DND-41 (cell line): Measurements from ENCODE around the gene MGAT4A.
A peak's percentile ranks its signal among the peaks of the same experiment; 100 is the strongest.
"Not testable (repeated sequence)": the region's sequence is repeated elsewhere in the genome, so short reads cannot be mapped to it uniquely, and the experiment has no call there.

Experiments
- ATAC-seq: fragments of 200-7000 bp; cut with Tn5 transposase; 3 replicates; pipeline ENCODE4 v1.9.1; 2021; ENCODE audit warnings: low read depth; ENCODE audit not compliant: insufficient read depth
- DNase-seq: peaks from one replicate; pipeline ENCODE4 v3.0.0-alpha.2; 2020
- H2AFZ ChIP-seq: 2 replicates; pipeline ENCODE4 v1.6.0; 2012; ENCODE audit warnings: low read depth, low read length
- H3K27ac ChIP-seq: 2 replicates; pipeline ENCODE4 v1.5.1; 2012; ENCODE audit warnings: low read length, inconsistent platforms
- H3K27me3 ChIP-seq: fragments of 200-600 bp; sonication (generic); 2 replicates; pipeline ENCODE4 v1.6.0; 2012; ENCODE audit warnings: low read length, mild to moderate bottlenecking, inconsistent platforms; ENCODE audit not compliant: insufficient read depth, poor library complexity
- H3K36me3 ChIP-seq: 2 replicates; pipeline ENCODE4 v1.5.1; 2012; ENCODE audit warnings: low read length, inconsistent platforms; ENCODE audit not compliant: insufficient read depth
- H3K4me1 ChIP-seq: 2 replicates; pipeline ENCODE4 v1.5.1; 2012; ENCODE audit warnings: mild to moderate bottlenecking, low read length; ENCODE audit not compliant: insufficient read depth
- H3K4me2 ChIP-seq: 2 replicates; pipeline ENCODE4 v1.6.0; 2012; ENCODE audit warnings: mild to moderate bottlenecking, moderate library complexity, low read length, inconsistent platforms; ENCODE audit not compliant: insufficient read depth
- H3K4me3 ChIP-seq, 2 experiments: fragments of 200-600 bp in 1 of 2; shearing (Covaris generic) in 1 of 2; 2 replicates each; pipeline ENCODE4 v1.5.1; 2012 to 2016; ENCODE audit warnings: inconsistent platforms in 2 of 2, low read length in 2 of 2, mild to moderate bottlenecking in 2 of 2, low read depth in 1 of 2, moderate library complexity in 1 of 2
- H3K79me2 ChIP-seq: 2 replicates; pipeline ENCODE4 v1.6.0; 2012; ENCODE audit warnings: low read length, inconsistent platforms; ENCODE audit not compliant: insufficient read depth
- H3K9ac ChIP-seq: 2 replicates; pipeline ENCODE4 v1.6.0; 2012; ENCODE audit warnings: low read depth, mild to moderate bottlenecking, inconsistent platforms, low read length, moderate library complexity
- H3K9me3 ChIP-seq: 2 replicates; pipeline ENCODE4 v1.5.1; 2012; ENCODE audit warnings: low read length, moderate library complexity, mild to moderate bottlenecking, inconsistent platforms; ENCODE audit not compliant: insufficient read depth, severe bottlenecking
- H4K20me1 ChIP-seq: 2 replicates; pipeline ENCODE4 v1.6.0; 2012; ENCODE audit warnings: low read length; ENCODE audit not compliant: insufficient read depth
- EZH2 ChIP-seq: IDR thresholded peaks from 3 replicates; pipeline ENCODE4 v1.6.1; 2012; ENCODE audit warnings: borderline replicate concordance, low read depth, mild to moderate bottlenecking, moderate library complexity, low read length, inconsistent platforms; ENCODE audit not compliant: severe bottlenecking
- TF ChIP-seq, protein P1 (sequence below): IDR thresholded peaks from 2 replicates; pipeline ENCODE4 v1.5.1; 2012; ENCODE audit warnings: borderline replicate concordance, low read length, moderate library complexity, mild to moderate bottlenecking; ENCODE audit not compliant: poor library complexity, severe bottlenecking; ENCODE audit errors: extremely low read depth

MGAT4A gene

DNA sequence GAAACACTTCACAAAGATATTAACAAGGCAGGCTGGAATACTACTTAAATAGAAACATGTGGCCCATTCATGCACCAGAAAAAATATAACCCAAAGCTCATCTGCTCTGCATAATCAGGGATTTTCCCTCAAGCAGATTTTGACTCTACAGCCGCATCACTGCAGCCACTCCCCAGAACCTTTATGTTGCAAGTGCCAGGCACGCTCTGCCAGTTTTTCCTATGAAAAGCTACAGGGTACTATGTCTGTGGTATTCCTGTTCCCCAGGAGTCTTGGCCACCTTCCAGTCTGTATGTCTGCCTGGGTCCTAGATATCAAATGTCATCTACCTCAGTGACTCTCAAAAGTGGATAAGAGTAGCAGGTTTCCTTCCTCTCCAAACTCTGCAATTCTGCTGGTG, 126.4 kb downstream of the MGAT4A start:
- TF ChIP-seq, protein P1, sequence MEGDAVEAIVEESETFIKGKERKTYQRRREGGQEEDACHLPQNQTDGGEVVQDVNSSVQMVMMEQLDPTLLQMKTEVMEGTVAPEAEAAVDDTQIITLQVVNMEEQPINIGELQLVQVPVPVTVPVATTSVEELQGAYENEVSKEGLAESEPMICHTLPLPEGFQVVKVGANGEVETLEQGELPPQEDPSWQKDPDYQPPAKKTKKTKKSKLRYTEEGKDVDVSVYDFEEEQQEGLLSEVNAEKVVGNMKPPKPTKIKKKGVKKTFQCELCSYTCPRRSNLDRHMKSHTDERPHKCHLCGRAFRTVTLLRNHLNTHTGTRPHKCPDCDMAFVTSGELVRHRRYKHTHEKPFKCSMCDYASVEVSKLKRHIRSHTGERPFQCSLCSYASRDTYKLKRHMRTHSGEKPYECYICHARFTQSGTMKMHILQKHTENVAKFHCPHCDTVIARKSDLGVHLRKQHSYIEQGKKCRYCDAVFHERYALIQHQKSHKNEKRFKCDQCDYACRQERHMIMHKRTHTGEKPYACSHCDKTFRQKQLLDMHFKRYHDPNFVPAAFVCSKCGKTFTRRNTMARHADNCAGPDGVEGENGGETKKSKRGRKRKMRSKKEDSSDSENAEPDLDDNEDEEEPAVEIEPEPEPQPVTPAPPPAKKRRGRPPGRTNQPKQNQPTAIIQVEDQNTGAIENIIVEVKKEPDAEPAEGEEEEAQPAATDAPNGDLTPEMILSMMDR, result no peak
- TF ChIP-seq EZH2, result no peak
- Histone ChIP-seq H2AFZ (no peak overlapping the region), H3K79me2 (peaks cover 51% of the 10 kb centered on the region), H3K9ac (no peak overlapping the region), H3K27me3 (no peaks in the 10 kb centered on the region), H3K27ac (no peak overlapping the region), H3K9me3 (no peaks in the 10 kb centered on the region), H3K4me1 (peaks cover 27% of the 10 kb centered on the region), H3K36me3 (peaks cover 34% of the 10 kb centered on the region), H3K4me2 (no peak overlapping the region), H3K4me3 (no peak overlapping the region), H4K20me1 (no peaks in the 10 kb centered on the region)
- ATAC-seq, result no peak
- DNase-seq, result no peak

- H3K4me2 ChIP-seq, result no peak overlapping the region
- no peaks in the 10 kb centered on the region for H3K9me3 ChIP-seq
- DNase-seq (peak; percentile 23), ATAC-seq (peak; percentile 79)
- H3K9ac ChIP-seq, result no peak overlapping the region
- no peak overlapping the region for H3K27ac ChIP-seq
- peaks cover 52% of the 10 kb centered on the region for H3K36me3 ChIP-seq
- no peak for TF ChIP-seq EZH2
- TF ChIP-seq, protein P1, result peak; percentile 75
- peaks cover 10% of the 10 kb centered on the region for H3K4me1 ChIP-seq
- H3K4me3 ChIP-seq, result no peak overlapping the region
- H3K79me2 ChIP-seq, result peaks cover 22% of the 10 kb centered on the region
- H4K20me1 ChIP-seq, result no peaks in the 10 kb centered on the region
- H3K27me3 ChIP-seq, result no peaks in the 10 kb centered on the region
- H2AFZ ChIP-seq, result no peak overlapping the region
Measured at GRCh38 chr2:98601532-98602132, 129.3 kb downstream of the MGAT4A start.

- Histone ChIP-seq H4K20me1 (no peaks in the 10 kb centered on the region), H3K4me2 (no peak overlapping the region), H3K9me3 (peaks cover 3% of the 10 kb centered on the region), H3K27me3 (no peaks in the 10 kb centered on the region), H3K9ac (no peak overlapping the region), H2AFZ (no peak overlapping the region), H3K79me2 (no peaks in the 10 kb centered on the region; the same call in 1 of the 2 replicates), H3K27ac (no peak overlapping the region), H3K4me1 (no peaks in the 10 kb centered on the region), H3K36me3 (peaks cover 53% of the 10 kb centered on the region), H3K4me3 (no peak overlapping the region)
- no peak for ATAC-seq
- DNase-seq, result no peak
- TF ChIP-seq, protein P1, result no peak
- no peak for TF ChIP-seq EZH2
Measured at GRCh38 chr2:98598781-98599428, 132.0 kb downstream of the MGAT4A start.

DNA sequence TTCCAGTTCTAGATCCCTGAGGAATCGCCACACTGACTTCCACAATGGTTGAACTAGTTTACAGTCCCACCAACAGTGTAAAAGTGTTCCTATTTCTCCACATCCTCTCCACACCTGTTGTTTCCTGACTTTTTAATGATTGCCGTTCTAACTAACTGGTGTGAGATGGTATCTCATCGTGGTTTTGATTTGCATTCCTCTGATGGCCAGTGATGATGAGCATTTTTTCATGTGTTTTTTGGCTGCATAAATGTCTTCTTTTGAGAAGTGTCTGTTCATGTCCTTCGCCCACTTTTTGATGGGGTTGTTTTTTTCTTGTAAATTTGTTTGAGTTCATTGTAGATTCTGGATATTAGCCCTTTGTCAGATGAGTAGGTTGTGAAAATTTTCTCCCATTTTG, 136.3 kb downstream of the MGAT4A start:
- H3K4me2 ChIP-seq, H3K9me3 ChIP-seq, H3K4me3 ChIP-seq, H2AFZ ChIP-seq, H3K79me2 ChIP-seq, H3K27me3 ChIP-seq, H3K27ac ChIP-seq, H3K9ac ChIP-seq, H3K4me1 ChIP-seq, H4K20me1 ChIP-seq, ATAC-seq, DNase-seq: not testable (repeated sequence)
- H3K36me3 ChIP-seq, result peaks cover 58% of the 10 kb centered on the region
